Forelimb muscle (tissue), 1 donor: Measurements from ENCODE around the gene ADGRD2. TPM values are rescaled to one million over a fixed set of nuclear protein-coding genes. Genes with fewer than 3 reads are reported as not detected.

Experiments
- DNase-seq: peaks from one replicate; pipeline ENCODE4 v3.0.0-alpha.2; 2013; ENCODE audit warnings: low read depth
- polyA plus RNA-seq: library from polyadenylated mRNA; unstranded; fragments of 120-200 nt; gene quantifications from one replicate; pipeline ENCODE4 v1.2.1, GENCODE V29; 2013; ENCODE audit not compliant: insufficient read length

The ADGRD2 gene
- polyA plus RNA-seq, 1 donor: 0.08 TPM

GRCh38 chr9:124496075-124496449, 45.8 kb downstream of the ADGRD2 start:
- no peak for DNase-seq

DNA sequence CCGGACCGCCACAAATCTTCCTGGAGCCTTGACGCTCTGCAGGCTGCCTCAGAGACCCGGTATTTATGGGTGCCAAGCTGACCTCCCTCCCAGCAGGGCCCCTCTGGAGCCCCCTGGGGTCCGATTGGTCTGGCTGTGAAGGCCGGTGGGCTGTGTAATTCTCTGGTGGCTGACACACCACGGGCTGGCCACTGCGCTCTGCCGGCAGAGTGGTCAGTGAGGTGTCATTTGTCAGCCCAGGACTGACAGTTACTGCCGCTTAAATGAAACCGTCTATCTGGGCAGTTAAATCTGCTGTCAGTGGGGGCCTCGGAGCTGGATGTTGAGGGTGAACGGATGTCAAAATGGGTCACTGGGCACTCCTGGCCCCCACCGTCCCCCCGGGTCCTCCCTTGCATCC, 46.2 kb downstream of the ADGRD2 start:
- DNase-seq: no peak

DNA sequence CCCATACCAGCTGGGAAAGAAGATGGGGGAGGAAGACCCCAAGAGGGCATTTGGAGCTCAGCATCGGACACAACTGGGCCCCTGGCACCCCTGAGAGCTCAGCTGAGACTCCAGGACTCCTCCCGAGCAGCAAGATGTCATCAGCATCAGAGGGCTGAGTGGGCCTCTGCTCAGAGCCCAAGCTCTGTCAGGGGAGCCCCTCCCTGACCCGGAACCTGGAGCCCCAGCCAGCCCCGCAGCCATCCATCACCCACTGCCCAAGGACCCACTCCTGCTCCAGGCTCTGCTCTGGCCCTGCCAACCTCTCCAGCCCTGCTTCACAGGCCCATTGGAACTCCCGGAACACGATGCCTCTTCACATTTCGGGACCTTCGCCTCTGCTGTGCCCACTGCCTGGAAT, 47.2 kb downstream of the ADGRD2 start:
- no peak for DNase-seq

- DNase-seq: no peak
Observed at GRCh38 chr9:124498040-124498439, 47.8 kb downstream of the ADGRD2 start.

GRCh38 chr9:124498499-124499146, 48.4 kb downstream of the ADGRD2 start:
- DNase-seq: no peak

GRCh38 chr9:124499216-124499615, 49.0 kb downstream of the ADGRD2 start:
- DNase-seq: no peak

DNA sequence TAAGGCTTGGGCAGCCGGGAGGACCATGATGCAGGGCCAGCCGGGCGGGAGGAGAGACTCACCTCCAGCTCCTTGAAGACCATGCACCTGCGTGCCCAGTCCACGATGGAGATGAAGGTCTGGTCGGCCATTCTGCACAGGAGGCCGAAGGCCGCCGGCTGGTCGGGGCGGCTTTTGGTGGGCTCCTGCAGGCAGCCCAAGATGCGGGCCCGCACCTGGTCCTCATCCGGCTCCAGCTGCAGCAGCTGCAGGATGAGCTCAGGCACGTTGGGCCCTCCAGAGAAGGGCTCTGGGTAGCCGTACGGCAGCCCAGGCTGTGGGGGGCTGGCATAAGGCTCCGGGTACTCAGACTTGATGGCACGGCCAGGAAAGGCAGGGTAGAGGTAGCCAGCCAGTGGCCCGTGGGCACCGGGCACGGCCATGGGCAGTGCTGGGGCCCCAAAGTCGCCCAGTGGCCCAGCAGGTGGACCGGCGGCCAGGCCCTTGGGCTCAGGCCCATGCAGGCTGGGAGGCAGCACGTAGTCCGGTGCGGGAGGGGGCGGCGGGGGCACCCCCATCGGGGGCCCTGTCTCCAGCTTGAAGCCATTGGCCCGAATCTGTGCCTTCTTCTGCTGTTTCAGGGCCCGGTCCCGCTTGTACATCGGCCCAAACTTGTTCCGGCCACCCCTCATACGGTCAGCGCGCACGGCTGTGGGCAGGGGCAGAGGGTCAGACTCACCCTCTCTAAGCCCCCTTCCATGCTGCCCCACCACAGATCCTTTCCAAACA, 50.0 kb downstream of the ADGRD2 start:
- no peak for DNase-seq

- no peak for DNase-seq
Observed at GRCh38 chr9:124500796-124501611, 50.8 kb downstream of the ADGRD2 start.

DNA sequence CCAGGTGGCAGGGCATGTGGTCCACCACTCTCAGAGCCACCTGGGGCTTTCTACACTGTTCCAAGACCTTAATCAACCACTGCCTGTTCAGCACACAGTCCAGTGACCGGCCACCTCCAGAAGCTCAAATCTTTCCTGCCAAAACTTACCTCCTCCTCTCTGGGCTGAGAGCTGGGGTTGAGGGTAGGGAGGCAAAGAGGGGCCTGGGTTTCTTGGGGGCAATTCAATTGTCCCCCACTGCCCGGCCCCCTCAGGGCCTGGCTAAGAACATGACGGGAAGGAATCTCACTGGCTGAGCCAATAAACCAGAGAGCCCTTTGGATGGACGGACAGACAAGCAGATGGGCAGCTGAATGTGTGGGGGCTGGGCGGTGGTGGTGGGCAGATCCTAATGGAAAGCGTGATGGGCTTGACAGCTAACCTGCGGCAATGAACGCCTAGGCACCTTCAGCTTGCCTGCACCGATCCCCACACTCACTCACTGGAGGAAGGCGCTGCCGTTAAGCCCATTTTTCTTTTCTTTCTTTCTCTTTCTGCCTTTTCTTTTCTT, 51.6 kb downstream of the ADGRD2 start:
- DNase-seq: no peak

- DNase-seq: no peak
Observed at GRCh38 chr9:124502711-124503702, 52.8 kb downstream of the ADGRD2 start.

DNA sequence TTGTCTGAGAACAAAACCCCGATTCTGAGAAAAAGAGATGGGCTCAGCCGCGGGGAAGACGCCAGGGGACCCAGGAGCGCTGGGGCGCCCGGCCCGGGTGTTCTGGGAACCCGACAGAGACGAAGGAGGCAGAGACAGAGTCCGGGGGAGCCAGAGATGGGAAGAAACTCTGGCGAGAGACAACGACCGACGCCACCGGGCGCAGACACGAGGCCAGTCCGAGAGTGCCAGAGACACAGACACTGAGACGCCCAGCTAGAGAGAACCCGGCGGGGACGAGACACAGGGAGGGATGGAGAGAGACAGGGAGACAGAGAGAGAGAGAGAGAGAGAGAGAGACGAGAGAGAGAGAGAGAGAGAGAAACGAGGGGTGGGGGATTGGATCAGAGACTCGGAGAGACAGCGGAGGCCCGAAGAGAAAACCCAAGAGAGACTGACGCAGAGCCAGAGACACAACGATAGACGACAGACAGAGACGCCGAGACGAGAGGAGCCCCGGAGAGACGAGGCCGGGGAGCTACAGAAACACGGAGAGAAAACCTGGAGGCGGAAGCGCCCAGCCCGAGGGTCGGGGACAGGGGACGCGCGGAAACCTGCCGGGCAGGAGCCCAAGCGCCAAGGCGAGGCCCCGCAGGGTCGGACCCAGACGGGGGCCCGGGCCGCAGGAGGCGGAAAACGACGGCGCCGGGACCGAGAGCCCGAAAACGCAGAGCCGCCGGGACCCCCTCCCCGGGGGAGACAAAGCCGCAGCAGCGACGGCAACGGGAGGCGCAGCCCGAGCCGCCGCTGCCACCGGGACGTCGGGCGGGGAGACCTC, 53.7 kb downstream of the ADGRD2 start:
- DNase-seq: no peak

DNA sequence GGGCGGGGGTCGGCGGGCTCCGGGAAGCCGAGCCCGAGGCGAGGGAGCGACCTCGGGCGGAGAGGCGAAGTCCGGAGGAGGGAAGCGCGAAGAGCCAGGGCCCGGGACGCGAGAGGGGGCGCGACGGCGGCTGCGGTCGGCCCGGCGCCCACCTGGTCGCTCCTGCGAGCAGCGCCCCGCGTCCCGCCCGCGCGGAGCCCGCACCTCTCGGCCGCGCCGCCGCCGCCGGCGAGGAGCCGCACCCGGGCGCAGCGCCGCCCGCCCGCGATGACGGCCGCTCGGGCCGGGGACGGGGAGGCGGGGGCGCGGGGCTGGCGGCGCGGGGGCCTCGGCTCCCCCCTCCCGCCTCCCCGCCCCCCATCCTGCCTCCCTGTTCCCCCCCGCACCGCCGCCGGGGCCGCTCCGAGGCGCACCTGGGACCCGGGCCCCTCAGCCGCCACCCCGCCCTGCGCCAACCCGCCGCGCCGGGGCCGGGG, 54.3 kb downstream of the ADGRD2 start:
- no peak for DNase-seq

GRCh38 chr9:124505006-124505900, 55.0 kb downstream of the ADGRD2 start:
- no peak for DNase-seq

GRCh38 chr9:124505901-124506346, 55.7 kb downstream of the ADGRD2 start:
- DNase-seq: no peak

GRCh38 chr9:124506433-124506832, 56.2 kb downstream of the ADGRD2 start:
- DNase-seq: no peak

- no peak for DNase-seq
Observed at GRCh38 chr9:124506931-124507879, 57.0 kb downstream of the ADGRD2 start, which contains the start of gene NR5A1. NR5A1 (minus strand) TSS chr9:124507399; CDS start chr9:124503395, 4,004 bp downstream.

- no peak for DNase-seq
Observed at GRCh38 chr9:124507880-124508423, 57.7 kb downstream of the ADGRD2 start.
